PC-9 (cell line): ENCODE data around the gene RAB26. TPM values are rescaled to one million over a fixed set of nuclear protein-coding genes. Genes with fewer than 3 reads are reported as not detected.

Source experiments
- BruUV-seq: library from RNA; stranded (reverse); fragments of 400-500 nt; replicated peaks from 2 replicates; lab custom pipeline; 2021; lab: Mats Ljungman, UMichigan
- CTCF ChIA-PET: fragments of 300-600 bp; sonication (Branson Sonifier 250); formaldehyde crosslinking; loops from one replicate; lab custom pipeline; 2022; ENCODE audit warnings: antibody characterized with exemption; lab: Charles Lee
- POLR2A ChIA-PET: fragments of 300-600 bp; sonication (Branson Sonifier 250); formaldehyde crosslinking; loops from one replicate; lab custom pipeline; 2022; ENCODE audit warnings: antibody characterized with exemption; ENCODE audit not compliant: unreplicated experiment; lab: Charles Lee
- DNase-seq, 2 experiments: peaks; one replicate each; pipeline versions ENCODE4 v3.0.0 to v3.0.0-alpha.2; 2015 to 2022; ENCODE audit warnings: mixed read lengths in 1 of 2
- H2AFZ ChIP-seq: fragments of 200-600 bp; sonication (generic); 2 replicates; pipeline ENCODE4 v1.8.1; 2017; ENCODE audit warnings: antibody characterized with exemption
- H3F3A ChIP-seq: fragments of 200-600 bp; sonication (generic); 2 replicates; pipeline ENCODE4 v1.8.1; 2017; ENCODE audit warnings: antibody characterized with exemption, mild to moderate bottlenecking, low read depth; ENCODE audit not compliant: insufficient read depth
- H3K27ac ChIP-seq: fragments of 200-600 bp; sonication (generic); 2 replicates; pipeline ENCODE4 v1.6.1; 2016; ENCODE audit warnings: mixed run types
- H3K27me3 ChIP-seq: fragments of 200-600 bp; sonication (generic); 2 replicates; pipeline ENCODE4 v1.6.1; 2016; ENCODE audit warnings: low read depth, mixed run types; ENCODE audit not compliant: insufficient read depth
- H3K36me3 ChIP-seq: fragments of 200-600 bp; sonication (generic); 2 replicates; pipeline ENCODE4 v1.6.1; 2016; ENCODE audit warnings: low read depth, mixed run types
- H3K4me1 ChIP-seq: fragments of 200-600 bp; sonication (generic); replicated peaks from 2 replicates; pipeline ENCODE4 v1.6.1; 2016; ENCODE audit warnings: mixed run types; ENCODE audit not compliant: insufficient read depth
- H3K4me2 ChIP-seq: fragments of 200-600 bp; sonication (generic); 2 replicates; pipeline ENCODE4 v1.6.1; 2017; ENCODE audit warnings: mixed run types
- H3K4me3 ChIP-seq: fragments of 200-600 bp; sonication (generic); 2 replicates; pipeline ENCODE4 v1.6.1; 2016; ENCODE audit warnings: mixed run types
- H3K79me2 ChIP-seq: fragments of 200-600 bp; sonication (generic); 2 replicates; pipeline ENCODE4 v1.6.1; 2017; ENCODE audit warnings: low read depth, mixed run types
- H3K9me2 ChIP-seq: fragments of 200-600 bp; sonication (generic); 2 replicates; pipeline ENCODE4 v1.8.1; 2017; ENCODE audit warnings: mild to moderate bottlenecking; ENCODE audit not compliant: insufficient read depth
- H3K9me3 ChIP-seq: fragments of 200-600 bp; sonication (generic); 2 replicates; pipeline ENCODE4 v1.8.1; 2016; ENCODE audit warnings: low read depth; ENCODE audit not compliant: insufficient read depth
- H4K20me1 ChIP-seq: fragments of 200-600 bp; sonication (generic); 2 replicates; pipeline ENCODE4 v1.8.1; 2017; ENCODE audit not compliant: insufficient read depth
- EZH2 ChIP-seq: fragments of 200-600 bp; sonication (generic); IDR thresholded peaks from 2 replicates; pipeline ENCODE4 v1.8.0; 2017; ENCODE audit warnings: antibody characterized with exemption, low read depth
- intact Hi-C: fragments of 100-400 bp; cut with micrococcal nuclease; formaldehyde crosslinking; loops from one replicate; pipeline ENCODE4 v1.10.0; 2022; ENCODE audit not compliant: unreplicated experiment
- total RNA-seq: library from RNA; stranded (reverse); gene quantifications from 2 replicates; pipeline ENCODE4 v1.2.3, GENCODE V29; 2021
- TF ChIP-seq, protein P1 (sequence below): fragments of 200-600 bp; sonication (generic); conservative IDR thresholded peaks from 2 replicates; pipeline ENCODE4 v1.6.1; 2017; ENCODE audit warnings: mixed run types, antibody characterized with exemption, mild to moderate bottlenecking, moderate library complexity

Gene RAB26
- total RNA-seq, 1 experiment from 2014 or later = 31.3 TPM

DNA sequence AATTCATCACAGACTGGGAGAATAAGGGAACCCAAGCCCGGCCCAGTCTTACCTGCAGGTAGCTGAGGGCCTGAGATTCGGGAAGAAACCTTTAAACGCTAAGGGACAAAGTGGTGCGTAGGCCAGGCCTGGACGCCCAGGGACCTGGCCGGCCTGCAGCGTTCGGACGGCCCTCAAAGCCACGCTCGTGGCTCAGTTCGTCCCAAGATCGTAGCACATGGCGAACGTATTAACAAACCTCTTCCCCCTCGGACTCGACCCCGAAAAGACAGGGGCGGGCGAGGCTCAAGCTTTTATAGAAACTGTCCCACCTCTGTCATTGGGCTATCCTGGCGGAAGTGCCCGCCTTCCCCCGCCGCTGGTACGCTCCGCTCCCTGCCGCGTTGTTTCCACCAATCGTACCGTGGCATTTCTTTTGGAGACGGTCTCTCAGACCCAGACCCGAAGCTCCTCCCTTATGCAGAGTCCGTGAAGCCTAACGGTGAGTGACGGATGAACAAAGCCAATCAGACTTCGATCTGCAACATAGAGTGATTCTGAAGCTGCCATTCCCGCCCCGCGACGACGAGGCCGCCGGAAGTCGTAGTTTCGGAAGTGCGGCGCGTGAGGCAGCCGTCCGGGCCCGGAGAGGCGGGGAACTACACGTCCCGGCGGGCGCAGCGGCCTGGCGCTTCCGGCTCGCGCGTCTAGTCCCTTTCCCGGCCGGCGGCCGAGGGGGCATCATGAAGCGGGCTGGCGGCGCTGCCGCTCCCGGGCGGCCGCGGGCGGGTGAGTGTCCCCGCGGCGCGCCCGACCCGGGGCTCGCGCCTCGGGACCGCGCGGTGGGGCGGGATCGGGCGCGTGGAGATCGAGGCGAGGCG, 6.9 kb downstream of the RAB26 start, which contains the start of gene TRAF7:
TSS of gene TRAF7 (plus strand) at position 692 of the 860 bp plus-strand sequence. CDS start 8,139 bp downstream, outside the sequence.
- Histone ChIP-seq H3K4me1 (peaks cover 38% of the 10 kb centered on the region), H2AFZ (no peak within 1 kb of the TSS), H3K27me3 (no peaks in the 10 kb centered on the region), H3K4me3 (peak within 1 kb of the TSS; percentile 99), H3K27ac (peak within 1 kb of the TSS; percentile 73), H3F3A (peaks cover 46% of the 10 kb centered on the region), H3K9me3 (no peaks in the 10 kb centered on the region), H3K4me2 (peak within 1 kb of the TSS; percentile 83), H3K79me2 (peaks cover 90% of the 10 kb centered on the region), H3K9me2 (no peaks in the 10 kb centered on the region), H3K36me3 (peaks cover 29% of the 10 kb centered on the region), H4K20me1 (peaks cover 79% of the 10 kb centered on the region)
- intact Hi-C loops = loop anchor here (1.0 kb wide), 3 partner anchors 8 to 96 kb away; partner anchors contain the start of genes ECI1 and PGP
- BruUV-seq = no TSS peak
- CTCF ChIA-PET = interaction anchor here (0.5 to 1.2 kb wide), 10 partner anchors 15 to 226 kb away, joined by 3 to 8 read pairs (median 4); partner anchors contain the start of gene ECI1
- POLR2A ChIA-PET = interaction anchor here (0.6 to 1.8 kb wide), 21 partner anchors 8 to 1519 kb away, joined by 3 to 16 read pairs (median 7); partner anchors contain the start of genes E4F1, GFER, KCTD5 and NTHL1
- peak; percentile 99 to 100 for DNase-seq
- no peak for TF ChIP-seq EZH2
- TF ChIP-seq, protein P1, sequence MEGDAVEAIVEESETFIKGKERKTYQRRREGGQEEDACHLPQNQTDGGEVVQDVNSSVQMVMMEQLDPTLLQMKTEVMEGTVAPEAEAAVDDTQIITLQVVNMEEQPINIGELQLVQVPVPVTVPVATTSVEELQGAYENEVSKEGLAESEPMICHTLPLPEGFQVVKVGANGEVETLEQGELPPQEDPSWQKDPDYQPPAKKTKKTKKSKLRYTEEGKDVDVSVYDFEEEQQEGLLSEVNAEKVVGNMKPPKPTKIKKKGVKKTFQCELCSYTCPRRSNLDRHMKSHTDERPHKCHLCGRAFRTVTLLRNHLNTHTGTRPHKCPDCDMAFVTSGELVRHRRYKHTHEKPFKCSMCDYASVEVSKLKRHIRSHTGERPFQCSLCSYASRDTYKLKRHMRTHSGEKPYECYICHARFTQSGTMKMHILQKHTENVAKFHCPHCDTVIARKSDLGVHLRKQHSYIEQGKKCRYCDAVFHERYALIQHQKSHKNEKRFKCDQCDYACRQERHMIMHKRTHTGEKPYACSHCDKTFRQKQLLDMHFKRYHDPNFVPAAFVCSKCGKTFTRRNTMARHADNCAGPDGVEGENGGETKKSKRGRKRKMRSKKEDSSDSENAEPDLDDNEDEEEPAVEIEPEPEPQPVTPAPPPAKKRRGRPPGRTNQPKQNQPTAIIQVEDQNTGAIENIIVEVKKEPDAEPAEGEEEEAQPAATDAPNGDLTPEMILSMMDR = no peak

DNA sequence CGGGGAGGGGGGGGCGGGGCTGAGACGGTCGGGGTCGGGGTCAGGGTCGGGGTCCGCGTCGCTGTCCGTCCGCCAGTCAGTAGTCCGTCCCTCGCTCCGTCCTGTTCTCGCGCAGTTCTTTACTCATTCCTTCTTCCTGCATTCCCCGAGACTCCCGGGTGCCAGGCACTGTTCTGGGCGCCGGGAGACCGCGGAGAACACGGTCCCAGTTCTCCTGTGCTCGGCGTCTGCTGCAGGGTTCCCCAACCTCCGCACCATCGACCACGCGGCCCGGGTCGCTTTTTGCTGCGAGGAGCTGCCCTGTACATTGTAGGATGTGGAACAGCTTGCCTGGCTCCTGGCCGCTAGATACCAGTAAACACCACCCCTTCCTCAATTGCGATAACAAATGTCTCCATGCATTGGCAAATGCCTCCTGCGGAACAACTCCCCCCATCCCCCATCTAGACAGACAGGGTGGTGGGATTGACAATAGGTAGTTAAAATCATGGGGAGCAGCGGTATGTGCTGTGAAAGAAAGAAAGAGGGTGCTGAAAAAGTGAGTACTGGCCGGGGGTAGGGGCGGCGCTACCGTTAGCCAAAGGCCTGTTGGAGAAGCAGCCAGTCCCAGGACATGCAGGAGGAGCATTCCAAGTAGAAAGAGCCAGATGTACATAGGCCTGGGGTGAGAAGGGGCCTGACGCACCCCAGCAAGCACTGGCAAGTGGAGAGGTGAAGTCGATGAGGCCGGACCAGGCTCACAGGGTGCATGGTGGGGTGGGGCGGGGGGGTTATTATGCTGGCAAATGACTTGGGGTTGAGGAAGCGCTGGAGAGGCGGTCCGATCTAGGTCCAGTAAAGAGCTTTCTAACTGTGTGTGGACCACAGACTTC, 7.8 kb downstream of the RAB26 start:
- Histone ChIP-seq H3K4me1 (peaks cover 30% of the 10 kb centered on the region), H3K79me2 (peaks cover 88% of the 10 kb centered on the region), H3K4me2 (peak overlapping the region; percentile 83), H3K27ac (no peak overlapping the region), H3F3A (peaks cover 37% of the 10 kb centered on the region), H2AFZ (no peak overlapping the region), H3K9me2 (no peaks in the 10 kb centered on the region), H3K27me3 (no peaks in the 10 kb centered on the region), H3K9me3 (no peaks in the 10 kb centered on the region), H3K36me3 (peaks cover 29% of the 10 kb centered on the region), H3K4me3 (peak overlapping the region; percentile 73), H4K20me1 (peaks cover 75% of the 10 kb centered on the region)
- intact Hi-C loops = loop anchor here (1.0 kb wide), 3 partner anchors 7 to 95 kb away; partner anchors contain the start of genes ECI1 and PGP
- ChIA-PET CTCF (interaction anchor here (0.6 to 1.2 kb wide), 5 partner anchors 15 to 227 kb away, joined by 3 to 8 read pairs (median 4); partner anchors contain the start of gene ECI1), POLR2A (interaction anchor here (0.6 to 1.8 kb wide), 15 partner anchors 7 to 1520 kb away, joined by 3 to 16 read pairs (median 7); partner anchors contain the start of genes KCTD5, NTHL1, PGP and PKD1)
- BruUV-seq = TSS peak; percentile 57
- no peak for DNase-seq
- TF ChIP-seq, protein P1 = no peak
- TF ChIP-seq EZH2 = no peak

DNA sequence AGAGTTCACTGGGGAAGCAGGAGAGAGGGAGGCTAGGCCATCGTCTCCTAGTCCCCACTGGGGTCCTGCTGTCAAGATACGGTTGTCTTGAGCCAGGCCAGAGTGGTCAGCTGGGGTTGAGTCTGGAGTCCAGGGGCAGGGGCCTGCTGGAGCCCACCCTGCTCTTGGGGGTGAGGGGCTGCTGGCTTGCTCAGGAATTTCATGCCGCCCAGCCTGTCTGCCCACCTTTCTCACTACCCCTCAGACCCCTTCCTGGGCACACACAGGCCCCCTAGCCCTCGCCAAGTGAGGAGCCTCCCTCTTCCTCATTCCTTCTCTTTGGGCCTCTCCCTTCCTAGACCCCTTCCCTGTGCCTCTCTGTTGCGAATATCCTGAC, 8.4 kb downstream of the RAB26 start:
- Histone ChIP-seq H3K4me1 (peaks cover 30% of the 10 kb centered on the region), H3K36me3 (peaks cover 29% of the 10 kb centered on the region), H3K9me2 (no peaks in the 10 kb centered on the region), H3F3A (peaks cover 37% of the 10 kb centered on the region), H3K4me2 (peak overlapping the region; percentile 83), H3K79me2 (peaks cover 88% of the 10 kb centered on the region), H3K27ac (no peak overlapping the region), H3K4me3 (peak overlapping the region; percentile 73), H3K27me3 (no peaks in the 10 kb centered on the region), H2AFZ (no peak overlapping the region), H3K9me3 (no peaks in the 10 kb centered on the region), H4K20me1 (peaks cover 75% of the 10 kb centered on the region)
- intact Hi-C loops = no loop called here
- TF ChIP-seq EZH2 = no peak
- TF ChIP-seq, protein P1 = no peak
- no peak for DNase-seq
- ChIA-PET CTCF (no interaction called here), POLR2A (no interaction called here)
- BruUV-seq = no TSS peak
